ENCODE data around the gene IRF2BP2. TPM values are rescaled to one million over a fixed set of nuclear protein-coding genes. Genes with fewer than 3 reads are reported as not detected.

Gene IRF2BP2
- total RNA-seq, 1 donor from 2014 or later, result 126 TPM

GRCh38 chr1:234559902-234560676 is 49.9 kb downstream of the IRF2BP2 start:
- no peaks in the 10 kb centered on the region for H3K36me3 ChIP-seq
- H3K27me3 ChIP-seq (ENCODE audit: low read depth), result no peaks in the 10 kb centered on the region
- no peaks in the 10 kb centered on the region for H3K9me3 ChIP-seq (replicated peaks)
- no peak for TF ChIP-seq CTCF (IDR thresholded peaks at IDR 0.05; ENCODE audit: borderline replicate concordance)
- no peak for DNase-seq
- H3K4me3 ChIP-seq, result no peak overlapping the region
- no peak overlapping the region for H3K27ac ChIP-seq (replicated peaks)
- peaks cover 12% of the 10 kb centered on the region for H3K4me1 ChIP-seq
- intact Hi-C loops (cut with micrococcal nuclease), result no loop called here

- TF ChIP-seq CTCF (IDR thresholded peaks at IDR 0.05; ENCODE audit: borderline replicate concordance), result no peak
- H3K36me3 ChIP-seq, result no peaks in the 10 kb centered on the region
- no peaks in the 10 kb centered on the region for H3K9me3 ChIP-seq (replicated peaks)
- DNase-seq, result no peak
- H3K27ac ChIP-seq (replicated peaks), result no peak overlapping the region
- H3K27me3 ChIP-seq (ENCODE audit: low read depth), result no peaks in the 10 kb centered on the region
- peaks cover 20% of the 10 kb centered on the region for H3K4me1 ChIP-seq
- intact Hi-C loops (cut with micrococcal nuclease), result no loop called here
- no peak overlapping the region for H3K4me3 ChIP-seq
These were observed 50.7 kb downstream of the IRF2BP2 start for GRCh38 chr1:234559152-234559901.

DNA sequence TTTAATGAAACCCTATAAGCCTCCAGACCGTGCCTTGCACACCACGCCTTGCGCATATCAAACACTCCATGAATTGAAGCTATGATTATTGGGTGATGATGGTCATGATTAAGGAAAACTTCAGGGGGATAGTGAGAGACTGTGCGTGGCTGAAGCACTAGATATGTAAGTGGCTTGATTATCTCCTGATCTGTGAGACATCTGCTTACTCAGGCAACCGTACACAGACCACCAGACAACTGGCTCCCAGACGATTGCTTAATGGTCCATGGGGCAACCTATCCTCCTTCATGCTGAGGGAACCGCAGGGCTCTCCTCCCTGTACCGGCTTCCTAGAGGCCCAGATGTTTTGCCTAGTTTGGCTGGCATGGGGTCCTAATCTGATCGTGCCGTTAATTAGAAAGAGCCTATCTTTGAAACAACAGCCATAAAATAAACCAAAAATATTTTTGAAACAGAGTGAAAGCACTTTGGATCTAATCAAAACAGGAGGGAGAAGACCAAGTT is 51.6 kb downstream of the IRF2BP2 start:
- DNase-seq, result no peak
- peaks cover 29% of the 10 kb centered on the region for H3K4me1 ChIP-seq
- no peak for TF ChIP-seq CTCF (IDR thresholded peaks at IDR 0.05; ENCODE audit: borderline replicate concordance)
- no peak overlapping the region for H3K27ac ChIP-seq (replicated peaks)
- H3K27me3 ChIP-seq (ENCODE audit: low read depth), result no peaks in the 10 kb centered on the region
- no peaks in the 10 kb centered on the region for H3K36me3 ChIP-seq
- no peaks in the 10 kb centered on the region for H3K9me3 ChIP-seq (replicated peaks)
- intact Hi-C loops (cut with micrococcal nuclease), result no loop called here
- H3K4me3 ChIP-seq, result no peak overlapping the region

- intact Hi-C loops (cut with micrococcal nuclease), result no loop called here
- no peak for TF ChIP-seq CTCF (IDR thresholded peaks at IDR 0.05; ENCODE audit: borderline replicate concordance)
These were observed 53.6 kb downstream of the IRF2BP2 start for GRCh38 chr1:234556245-234556943.

DNA sequence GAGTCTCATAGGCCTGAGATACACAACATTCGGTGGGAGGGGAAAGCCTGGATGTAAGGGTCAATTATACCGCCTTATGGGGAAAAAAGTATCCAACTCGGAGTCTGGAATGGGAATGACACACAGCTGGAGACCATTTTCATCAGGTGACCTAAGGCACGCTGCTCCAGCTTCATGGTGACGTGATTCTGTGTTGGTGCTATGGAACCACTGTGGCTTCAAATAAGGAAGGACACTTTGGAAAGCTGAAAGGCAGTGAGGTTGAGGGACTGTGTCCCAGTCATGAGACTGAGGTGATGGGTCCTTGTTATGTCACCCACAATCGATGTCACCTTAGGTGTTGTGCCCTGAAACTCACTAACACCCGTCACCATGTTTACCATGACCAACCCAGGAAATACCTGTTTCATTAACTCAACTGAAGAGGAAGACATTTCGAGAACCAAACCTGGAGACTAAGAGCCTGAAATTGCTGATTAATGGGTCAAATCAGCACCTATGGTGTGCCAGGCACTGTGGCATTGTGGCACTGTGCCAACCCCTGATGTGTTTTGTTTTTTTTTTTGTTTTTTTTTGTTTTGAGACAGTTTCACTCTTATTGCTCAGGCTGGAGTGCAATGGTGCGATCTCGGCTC is 54.5 kb downstream of the IRF2BP2 start:
- no peak overlapping the region for H3K27ac ChIP-seq (replicated peaks)
- peaks cover 29% of the 10 kb centered on the region for H3K4me1 ChIP-seq
- no peaks in the 10 kb centered on the region for H3K9me3 ChIP-seq (replicated peaks)
- DNase-seq, result no peak
- intact Hi-C loops (cut with micrococcal nuclease), result no loop called here
- no peak overlapping the region for H3K4me3 ChIP-seq
- no peaks in the 10 kb centered on the region for H3K27me3 ChIP-seq (ENCODE audit: low read depth)
- TF ChIP-seq CTCF (IDR thresholded peaks at IDR 0.05; ENCODE audit: borderline replicate concordance), result no peak
- H3K36me3 ChIP-seq, result no peaks in the 10 kb centered on the region

More at GRCh38 chr1:234556245-234556943, 53.6 kb downstream of the IRF2BP2 start:
- DNase-seq, result no peak
- no peaks in the 10 kb centered on the region for H3K36me3 ChIP-seq
- peaks cover 25% of the 10 kb centered on the region for H3K4me1 ChIP-seq
- no peak overlapping the region for H3K27ac ChIP-seq (replicated peaks)
- H3K9me3 ChIP-seq (replicated peaks), result no peaks in the 10 kb centered on the region
- H3K4me3 ChIP-seq, result no peak overlapping the region
- H3K27me3 ChIP-seq (ENCODE audit: low read depth), result no peaks in the 10 kb centered on the region
